Stimulated activated CD8-positive, alpha-beta memory T cell treated with anti-CD3 and anti-CD28 coated beads, Interleukin-7, amount 100 ng/mL, for 4 hours (primary cell): ENCODE data around the gene SLC47A2.
A peak's percentile ranks its signal among the peaks of the same experiment; 100 is the strongest.

ENCODE experiments used
- DNase-seq, 2 donors: peaks; one replicate each; pipeline ENCODE4 v3.0.0-alpha.2; 2020; ENCODE audit warnings: low read depth in 2 of 2

SLC47A2 gene

DNA sequence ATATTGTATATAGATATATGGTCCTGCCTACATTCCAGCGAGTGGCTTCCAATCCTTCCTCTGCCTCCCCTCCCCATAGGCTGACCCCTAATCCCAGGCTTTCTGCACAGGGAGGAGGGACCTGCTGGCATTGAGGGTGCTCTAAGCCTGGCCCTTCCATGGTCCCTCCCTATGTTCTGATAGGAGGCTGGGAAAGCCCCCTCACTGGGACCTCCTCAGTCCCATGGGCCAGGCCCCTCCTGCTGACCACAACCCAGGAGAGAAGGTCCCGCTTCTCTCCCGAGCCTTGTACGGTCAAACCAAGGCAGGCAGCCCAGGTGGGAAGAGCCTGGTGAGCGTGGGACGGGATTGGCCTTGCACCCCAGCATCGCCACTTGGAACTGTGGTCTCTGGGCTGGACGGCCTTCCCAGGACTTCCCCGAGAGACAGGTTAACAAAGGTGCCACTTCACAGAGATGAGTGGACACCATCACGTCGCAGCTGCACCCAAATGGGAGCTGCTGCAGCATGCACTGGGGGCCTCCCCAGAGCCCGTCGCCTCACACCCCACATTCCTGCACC lies 30.9 kb upstream of the SLC47A2 start:
- DNase-seq, result no peak

DNA sequence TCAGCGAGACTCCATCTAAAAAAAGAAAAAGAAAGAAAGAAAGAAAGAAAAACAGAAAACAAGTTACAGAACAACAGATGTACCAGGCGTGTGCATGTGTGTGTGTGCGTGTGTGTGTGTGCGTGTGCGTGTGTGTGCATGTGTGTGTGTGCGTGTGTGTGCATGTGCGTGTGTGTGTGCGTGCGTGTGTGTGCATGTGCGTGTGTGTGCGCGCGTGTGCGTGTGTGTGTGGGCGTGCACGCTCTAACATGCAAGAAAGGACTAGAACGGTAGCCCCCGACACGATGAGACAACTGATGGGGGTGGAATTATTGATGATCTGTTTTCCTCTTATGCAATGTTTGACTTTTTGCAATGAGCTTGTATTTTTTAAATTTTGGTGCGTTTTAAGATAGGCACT lies 30.1 kb upstream of the SLC47A2 start:
- no peak for DNase-seq

DNA sequence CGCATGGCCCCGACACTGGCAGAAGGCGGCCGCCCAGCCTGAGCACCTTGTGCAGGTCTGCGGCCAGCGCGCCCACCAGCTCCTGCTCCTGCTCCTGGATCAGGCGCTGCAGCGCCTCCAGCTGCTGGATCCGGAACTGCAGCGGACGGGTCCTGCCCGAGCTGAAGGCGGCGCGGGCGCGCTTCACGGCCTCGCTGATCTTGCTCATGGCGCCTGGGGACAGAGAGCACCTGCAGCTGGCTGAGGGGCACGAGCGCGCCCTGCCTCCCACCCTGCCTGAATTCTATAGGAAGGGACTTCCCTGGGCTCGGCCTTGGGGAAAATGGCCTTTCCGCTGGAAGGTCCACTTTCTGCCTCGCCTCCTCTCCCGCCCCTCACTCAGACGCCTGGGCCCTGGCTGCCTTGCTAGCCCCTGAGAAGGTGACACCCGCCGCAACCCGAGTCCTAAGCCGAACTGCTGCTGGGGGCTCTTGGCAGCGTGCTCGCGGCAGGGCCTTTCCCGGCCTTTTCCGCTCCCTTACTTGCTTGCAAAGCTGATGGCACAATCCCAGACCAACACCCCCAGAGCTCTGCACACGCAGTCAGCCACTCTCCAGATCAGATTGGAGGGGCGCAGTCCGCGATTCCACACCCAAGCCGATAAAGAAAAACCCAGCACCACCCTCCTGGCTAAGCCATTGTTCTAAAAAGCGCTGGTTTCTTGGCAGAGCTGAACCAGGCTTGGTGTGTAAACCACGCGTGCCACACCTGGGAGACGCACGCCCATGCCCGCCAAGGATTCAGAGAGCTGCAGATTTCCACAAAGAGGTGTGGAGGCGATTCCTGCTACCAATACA lies 28.8 kb upstream of the SLC47A2 start:
- DNase-seq, result peak; percentile 58 to 67

DNA sequence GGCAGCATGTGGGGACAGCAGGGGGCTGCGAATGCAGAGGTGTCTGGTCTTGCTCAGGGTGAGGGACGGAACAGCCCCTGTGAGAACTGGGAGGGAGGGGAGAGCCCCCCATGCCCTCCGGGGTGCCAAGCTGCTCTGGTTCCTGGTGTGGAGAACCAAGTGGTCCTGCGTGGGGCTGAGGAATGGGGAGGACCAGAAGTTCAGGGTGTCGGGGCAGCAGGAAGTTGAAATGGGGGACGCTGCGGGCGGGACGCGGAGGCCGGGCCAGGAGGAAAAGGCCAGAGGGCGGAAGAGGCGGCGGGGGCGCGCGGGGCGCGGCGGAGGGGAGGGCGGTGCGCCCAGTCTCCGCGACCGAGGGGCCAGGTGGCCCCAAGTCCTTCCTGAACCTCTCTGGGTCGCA lies 28.1 kb upstream of the SLC47A2 start:
- DNase-seq, result no peak

DNA sequence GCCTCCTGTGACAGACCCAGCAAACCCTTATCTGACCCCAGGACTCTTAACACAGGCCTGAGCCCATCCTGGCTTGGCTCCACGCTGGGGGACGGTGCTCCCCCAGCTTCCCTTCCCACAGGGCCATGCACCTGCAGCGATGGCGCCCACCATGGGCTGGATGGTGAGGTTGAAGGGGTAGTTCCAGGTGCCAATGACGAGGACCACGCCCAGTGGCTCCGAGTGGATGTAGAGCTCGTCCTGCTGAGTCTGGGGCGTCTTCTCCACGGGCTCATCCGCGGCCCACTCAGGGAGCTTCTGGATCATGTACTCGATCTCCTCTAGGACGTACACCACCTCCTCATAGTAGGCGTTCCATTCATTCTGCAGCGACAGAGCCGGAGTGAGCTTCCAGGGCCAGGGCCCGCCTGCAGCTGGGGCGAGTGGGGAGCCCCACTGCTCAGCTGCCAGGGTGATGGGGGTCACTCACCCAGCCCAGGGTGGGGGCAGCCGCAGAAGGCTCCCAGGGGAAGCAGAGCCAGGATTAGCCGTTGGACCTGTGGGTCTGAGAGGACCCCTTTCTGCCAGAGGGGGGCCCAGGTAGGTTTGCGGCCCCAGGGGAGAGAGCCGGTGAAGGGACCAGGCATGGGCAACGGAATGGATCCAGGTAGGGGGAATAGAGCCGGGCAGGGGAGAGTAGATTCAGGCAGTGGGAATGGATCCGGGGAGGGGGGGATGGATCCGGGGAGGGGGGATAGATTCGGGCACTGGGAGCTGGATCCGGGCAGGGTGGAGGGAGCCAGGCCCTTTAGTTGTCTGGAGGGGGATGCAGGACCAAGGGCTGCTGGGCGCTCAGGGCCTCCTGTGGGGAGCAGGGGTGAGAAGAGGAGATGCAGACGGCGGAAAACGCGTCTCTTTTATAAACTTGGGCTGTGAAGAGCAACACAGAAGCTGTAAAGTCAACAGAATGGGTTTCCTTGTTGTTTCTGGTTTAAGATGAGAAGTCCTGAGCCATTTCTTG lies 27.0 kb upstream of the SLC47A2 start:
- no peak for DNase-seq

DNA sequence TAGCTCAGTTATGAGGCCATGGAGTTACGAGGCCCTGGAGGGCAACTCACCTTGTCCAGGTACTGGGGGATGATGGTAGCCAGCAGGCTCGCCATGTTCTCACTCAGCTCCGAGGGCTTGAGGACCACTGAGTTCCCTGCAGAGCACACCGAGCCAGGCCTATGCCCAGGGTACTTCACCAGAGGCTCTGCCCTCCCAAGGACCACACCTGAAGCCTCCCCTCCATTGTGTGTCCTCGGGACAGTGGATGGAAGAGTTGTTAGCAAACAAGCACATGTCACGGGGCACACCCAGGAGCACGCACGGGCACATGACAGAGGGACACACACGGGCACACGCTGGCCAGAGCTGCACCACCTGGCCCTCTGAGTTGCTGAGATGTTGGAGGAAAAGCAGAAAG lies 26.1 kb upstream of the SLC47A2 start:
- no peak for DNase-seq

DNA sequence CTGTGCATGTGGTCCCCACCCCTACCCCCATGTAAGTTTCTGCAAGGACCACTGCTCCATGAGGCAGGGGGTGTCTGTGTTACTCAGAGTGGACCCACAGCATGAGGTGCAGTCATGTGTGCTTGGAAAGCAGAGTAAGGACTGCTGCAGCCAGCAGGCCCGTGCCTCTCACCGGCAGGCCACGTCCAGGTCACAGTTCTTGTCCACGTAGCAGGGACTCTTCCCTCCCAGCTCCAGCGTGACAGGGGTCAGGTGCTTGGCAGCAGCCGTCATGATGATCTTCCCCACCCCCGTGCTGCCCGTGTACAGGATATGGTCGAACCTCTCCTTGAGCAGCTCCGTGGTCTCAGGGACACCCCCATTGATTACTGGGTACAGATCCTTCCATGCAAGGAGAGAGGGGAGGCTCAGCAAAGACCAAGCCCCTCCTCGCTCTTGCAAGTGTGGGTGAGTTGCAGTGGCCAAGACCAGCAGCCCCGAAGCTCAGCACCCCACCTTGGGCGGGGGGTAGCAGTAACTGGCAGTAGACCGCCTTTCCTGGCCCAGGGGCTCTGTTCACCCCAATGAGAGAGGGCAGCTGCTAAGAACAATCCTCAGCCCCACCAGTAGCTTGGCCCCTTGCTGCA lies 25.6 kb upstream of the SLC47A2 start:
- no peak for DNase-seq

DNA sequence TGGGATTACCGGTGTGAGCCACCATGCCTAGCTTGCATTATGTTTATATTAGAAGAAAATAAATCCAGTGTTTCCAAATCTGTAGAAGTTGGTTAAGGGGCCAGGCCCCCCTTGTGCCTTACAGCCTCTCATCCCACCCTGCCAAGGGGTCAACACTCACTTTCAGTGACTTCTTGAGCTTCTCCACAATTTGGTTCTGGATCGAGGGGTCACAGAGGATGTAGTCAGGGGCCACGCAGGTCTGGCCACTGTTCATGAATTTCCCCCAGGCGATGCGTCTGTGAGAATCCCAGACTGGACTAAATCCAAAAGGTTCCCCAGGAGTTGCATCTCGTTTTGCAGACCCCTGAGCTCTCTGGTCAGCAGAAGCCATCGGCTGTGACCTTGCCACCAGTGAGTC lies 24.5 kb upstream of the SLC47A2 start:
- no peak for DNase-seq

DNA sequence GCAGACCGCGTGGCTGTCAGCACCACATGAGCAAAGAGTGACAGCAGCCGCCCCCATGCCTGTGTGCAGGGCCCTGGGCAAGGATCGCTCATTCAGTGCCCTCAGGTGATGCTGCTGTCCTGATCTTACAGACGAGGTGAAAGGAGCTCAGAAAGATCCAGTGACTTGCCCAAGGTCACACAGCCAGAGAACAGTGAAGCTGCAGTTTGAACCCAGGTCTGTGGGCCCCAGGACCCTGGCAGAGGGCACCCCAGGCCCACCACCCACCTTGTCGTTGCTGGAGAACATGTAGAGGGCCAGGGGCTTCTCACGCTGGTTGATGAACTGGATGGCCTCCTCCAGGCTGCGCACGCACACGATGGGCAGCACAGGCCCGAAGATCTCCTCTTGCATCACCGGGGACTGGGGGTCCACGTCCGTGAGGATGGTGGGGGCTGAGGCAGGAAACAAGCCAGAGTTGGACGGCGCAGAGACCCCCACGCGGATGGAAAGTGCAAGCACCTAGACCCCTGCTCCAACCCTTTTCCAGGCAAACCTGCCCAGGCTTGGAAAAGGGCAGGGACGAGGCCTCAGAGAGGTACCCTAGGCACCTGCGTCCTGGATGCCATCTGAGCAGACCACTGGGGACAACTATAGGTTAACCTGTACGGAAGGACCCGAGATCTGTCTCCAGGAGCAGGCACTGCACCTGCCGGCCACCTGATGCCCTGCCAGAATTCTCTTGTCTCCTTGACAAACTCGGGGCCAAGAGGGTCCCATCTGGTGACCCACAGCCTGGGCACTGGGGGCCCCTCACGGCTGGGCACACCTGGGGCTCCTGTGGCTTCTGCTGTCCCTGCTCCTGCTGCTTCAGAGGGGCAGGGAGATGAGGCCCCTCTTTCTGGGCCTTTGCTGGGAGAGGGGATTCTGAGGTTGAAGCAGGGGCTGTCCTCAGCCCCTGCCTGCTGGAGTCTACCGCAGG lies 23.1 kb upstream of the SLC47A2 start:
- DNase-seq, result no peak

DNA sequence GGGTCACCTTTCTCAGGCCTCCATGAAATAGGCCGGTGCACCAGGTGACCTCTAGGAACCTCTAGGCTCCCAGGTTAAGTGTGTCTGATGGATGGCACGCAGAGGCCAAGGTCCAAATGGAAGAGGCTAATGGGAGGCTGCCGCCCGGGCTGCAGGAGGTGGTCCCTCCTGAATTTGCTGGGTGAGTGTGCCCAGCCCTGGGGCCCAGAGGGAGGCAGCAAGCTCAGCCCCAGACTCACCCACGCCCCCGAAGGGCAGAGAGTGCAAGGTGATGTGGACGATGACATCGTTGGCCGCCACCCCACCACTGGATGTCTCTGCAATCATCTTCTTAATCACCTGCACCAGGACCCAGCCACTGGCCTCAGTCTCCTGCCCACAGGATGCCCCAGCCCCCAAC lies 22.4 kb upstream of the SLC47A2 start:
- DNase-seq, result no peak

DNA sequence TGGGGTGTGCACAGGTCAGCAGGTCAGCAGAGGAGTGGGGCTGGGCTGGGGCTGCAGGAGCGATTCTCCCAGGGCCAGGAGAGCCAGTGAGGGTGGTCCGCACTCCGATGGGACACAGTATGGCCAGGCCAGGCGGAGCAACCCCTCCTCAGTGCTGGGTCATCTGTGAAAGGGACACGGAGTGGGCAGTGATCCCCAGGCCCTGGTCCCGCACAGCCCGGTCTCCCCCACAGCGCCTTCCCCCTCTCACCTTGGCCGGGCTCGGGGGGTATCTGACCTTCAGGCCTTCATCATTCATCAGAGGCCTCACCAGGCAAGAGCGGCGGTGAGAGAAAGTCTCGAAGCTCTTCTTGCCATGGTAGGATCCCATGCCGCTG lies 21.7 kb upstream of the SLC47A2 start:
- DNase-seq, result no peak

DNA sequence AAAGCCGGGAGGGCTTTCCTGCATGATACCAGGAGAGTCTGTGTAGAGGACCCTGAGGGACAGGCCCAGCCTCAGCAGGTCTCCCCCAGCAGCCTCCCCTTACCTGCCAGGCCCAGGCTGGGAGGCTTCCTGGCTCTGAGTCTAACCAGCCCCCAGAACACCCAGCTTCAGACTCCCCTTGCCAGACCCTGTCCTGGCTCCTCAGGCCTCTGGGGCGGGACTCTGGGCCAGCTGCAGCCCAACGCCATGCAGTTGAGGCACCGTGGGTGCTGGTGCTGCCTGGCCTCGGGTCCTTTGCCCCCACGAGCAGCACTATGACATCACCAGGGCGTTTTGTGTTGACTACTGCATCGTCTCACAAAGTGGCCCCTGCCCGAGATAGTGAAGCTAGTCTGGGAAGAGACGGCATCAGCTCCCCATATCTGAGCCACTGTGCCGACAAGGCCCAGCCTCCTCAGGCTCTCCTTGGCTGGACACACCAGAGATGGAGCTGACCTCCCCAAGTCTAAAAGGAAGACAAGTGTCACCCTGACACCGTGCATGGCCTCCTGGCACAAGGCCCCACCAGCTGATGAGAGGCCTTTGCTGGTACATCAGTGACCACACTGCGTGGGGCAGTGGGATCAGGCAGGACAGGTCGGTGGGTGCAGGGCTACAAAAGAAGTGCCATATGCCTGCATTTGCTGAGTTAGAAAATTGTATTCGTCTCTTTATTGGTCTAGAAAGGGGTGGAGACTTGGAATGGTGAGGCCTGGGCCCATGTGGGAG lies 21.1 kb upstream of the SLC47A2 start:
- DNase-seq, result no peak

DNA sequence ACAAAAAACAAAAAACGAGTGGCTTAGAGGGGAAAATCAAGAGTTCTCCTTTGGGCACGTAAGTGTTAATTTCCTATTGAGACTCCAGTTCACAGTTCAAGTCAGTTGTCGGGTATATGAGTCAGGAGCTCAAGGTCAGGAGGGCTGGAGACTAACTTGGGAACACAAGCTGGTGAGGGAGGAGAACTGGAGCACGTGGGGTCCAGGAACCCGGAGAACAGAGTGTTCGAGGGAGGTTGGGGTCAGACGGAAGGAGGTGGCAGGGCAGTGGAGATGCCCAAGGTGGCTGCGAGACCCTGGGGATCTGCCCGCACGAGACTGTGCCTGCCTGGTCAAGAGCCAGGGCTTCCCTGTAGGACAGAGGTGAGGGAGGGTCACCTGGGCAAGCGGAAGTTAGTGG lies 19.7 kb upstream of the SLC47A2 start:
- no peak for DNase-seq

DNA sequence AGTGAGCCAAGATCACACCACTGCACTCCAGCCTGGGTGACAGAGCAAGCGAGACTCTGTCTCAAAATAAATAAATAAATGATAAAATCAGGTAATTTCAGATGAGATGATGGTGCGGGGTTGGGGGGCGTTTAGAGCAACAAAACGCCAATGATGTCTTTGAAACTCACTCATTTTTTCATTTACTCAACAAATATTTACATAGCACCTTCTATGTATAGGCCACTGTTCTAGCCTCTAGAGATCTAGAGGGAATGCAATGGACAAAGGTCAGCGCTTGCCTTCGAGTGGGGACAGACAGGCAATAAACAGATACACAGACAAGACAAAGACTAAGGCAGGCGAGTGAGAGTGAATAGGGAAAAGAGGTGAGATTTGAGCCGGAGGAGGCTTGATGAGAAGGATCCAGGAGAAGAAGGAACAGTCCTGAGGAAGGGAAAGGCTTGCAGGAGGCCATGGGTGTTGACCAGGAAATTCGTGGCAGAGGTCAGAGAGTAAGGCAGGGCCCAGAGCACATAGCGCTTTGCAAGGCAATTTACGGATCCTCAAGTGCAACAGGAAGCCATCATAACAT lies 17.7 kb upstream of the SLC47A2 start:
- no peak for DNase-seq

DNA sequence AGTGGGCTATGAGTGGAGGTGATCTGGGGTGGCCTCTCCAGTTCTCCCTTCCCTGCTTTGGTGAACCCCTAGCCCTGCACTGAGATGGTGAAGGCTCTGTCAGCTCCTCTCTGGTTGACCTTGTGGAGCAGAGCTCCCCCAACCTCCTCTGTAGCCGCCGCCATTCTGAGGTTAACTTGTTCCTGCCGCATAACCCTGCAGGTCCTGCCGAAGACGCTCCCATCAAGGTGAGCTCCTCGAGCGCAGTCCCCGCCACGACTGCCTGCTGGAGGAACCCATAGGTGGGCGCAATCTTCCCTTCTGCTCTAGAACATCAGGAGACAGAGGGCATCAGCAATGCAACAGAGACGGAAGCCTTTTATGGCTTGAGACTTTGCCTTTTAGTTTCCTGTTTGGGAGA lies 15.2 kb upstream of the SLC47A2 start:
- no peak for DNase-seq

DNA sequence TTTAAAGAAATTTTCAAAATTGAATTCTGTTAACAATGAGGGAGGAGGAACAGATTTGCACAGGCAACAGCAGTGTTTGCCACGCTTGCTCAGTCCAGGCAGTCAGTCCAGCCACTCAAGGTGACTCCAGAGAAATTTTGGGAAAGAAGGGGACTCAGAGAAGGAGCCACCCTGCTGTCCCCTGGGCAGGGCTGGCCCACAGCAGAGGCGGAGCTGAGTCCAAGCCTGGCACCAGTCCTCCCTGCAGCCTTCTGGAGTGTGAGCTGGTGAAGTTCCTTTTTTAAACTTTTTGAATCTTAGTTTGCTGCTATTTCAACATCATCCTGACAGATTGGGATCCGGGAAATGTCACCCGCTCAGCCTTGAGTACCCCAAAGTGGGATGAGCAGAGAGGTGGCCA lies 14.5 kb upstream of the SLC47A2 start:
- DNase-seq, result no peak

DNA sequence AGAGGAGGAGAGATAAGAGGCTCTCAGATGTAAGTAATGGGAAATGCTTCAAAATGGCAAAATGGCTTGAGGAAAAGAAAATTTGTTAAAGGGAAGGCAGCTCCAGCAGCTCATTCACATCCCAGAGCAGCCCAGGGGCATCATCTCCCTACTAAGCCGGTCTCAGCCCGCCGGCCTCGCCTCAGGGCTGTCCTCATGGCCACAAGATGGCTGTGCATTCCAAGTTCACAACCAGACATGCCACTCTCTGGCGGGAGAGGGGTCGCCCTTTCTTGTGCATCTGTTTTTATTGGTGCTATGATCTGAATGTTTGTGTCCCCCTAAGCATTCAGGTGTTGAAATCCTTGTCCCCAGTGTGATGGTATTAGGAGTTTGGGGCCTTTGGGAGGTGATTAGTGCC lies 13.5 kb upstream of the SLC47A2 start:
- no peak for DNase-seq

DNA sequence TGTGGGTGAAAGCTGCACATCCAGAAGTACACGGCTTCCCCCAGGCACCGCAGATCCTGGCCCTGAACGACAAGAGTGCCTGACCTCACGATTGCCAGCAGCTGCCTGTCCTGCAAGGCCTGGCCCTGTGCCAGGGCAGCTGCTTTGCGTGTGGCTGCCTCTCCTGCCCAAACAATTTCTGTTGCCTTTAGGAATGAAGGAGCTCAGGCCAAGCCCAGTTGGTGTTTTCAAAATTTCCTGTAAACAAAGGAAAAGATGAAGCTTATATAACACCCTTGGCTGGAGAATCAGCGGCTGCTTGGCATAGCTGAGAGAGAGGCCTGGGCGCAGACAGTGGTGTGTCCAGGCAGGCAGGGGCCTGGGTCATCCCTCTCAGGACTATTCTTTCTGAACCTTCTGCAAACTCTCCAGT lies 11.7 kb upstream of the SLC47A2 start:
- DNase-seq, result no peak

DNA sequence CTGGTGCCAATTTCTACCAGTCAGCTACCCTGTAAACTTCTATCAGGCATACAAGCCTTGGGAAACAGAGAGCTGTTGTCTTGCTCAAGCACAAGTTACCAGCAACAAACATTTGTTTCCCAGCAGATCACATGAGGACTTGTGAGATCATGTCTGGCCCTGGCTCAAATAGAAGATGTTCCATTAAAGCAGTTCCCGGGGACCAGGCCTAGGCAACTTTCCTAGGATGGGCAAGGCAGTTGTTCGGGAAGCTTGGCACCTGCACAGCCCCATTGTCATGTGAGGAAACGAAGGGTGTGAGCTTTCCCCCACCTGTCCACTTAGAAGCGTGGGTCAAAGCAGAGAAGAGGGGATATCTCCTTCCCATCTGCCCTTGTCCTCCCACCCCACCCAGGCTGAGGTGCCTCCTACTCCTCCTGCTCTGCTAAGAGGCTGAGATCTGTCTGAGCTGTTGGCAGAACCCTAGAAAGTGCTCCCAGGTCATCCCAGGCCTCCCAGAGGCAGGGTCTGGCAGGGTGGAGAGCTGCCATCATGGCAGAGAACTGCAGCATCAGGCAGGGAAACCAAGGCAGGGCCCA lies 11.2 kb upstream of the SLC47A2 start:
- no peak for DNase-seq
